AML-193 (cell line): ENCODE data around the gene PALMD.

Source experiments
- DNase-seq, 2 experiments: peaks; one replicate each; lab custom pipeline; 2025; lab: John Stamatoyannopoulos, UW

The PALMD gene, protein sequence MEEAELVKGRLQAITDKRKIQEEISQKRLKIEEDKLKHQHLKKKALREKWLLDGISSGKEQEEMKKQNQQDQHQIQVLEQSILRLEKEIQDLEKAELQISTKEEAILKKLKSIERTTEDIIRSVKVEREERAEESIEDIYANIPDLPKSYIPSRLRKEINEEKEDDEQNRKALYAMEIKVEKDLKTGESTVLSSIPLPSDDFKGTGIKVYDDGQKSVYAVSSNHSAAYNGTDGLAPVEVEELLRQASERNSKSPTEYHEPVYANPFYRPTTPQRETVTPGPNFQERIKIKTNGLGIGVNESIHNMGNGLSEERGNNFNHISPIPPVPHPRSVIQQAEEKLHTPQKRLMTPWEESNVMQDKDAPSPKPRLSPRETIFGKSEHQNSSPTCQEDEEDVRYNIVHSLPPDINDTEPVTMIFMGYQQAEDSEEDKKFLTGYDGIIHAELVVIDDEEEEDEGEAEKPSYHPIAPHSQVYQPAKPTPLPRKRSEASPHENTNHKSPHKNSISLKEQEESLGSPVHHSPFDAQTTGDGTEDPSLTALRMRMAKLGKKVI

DNA sequence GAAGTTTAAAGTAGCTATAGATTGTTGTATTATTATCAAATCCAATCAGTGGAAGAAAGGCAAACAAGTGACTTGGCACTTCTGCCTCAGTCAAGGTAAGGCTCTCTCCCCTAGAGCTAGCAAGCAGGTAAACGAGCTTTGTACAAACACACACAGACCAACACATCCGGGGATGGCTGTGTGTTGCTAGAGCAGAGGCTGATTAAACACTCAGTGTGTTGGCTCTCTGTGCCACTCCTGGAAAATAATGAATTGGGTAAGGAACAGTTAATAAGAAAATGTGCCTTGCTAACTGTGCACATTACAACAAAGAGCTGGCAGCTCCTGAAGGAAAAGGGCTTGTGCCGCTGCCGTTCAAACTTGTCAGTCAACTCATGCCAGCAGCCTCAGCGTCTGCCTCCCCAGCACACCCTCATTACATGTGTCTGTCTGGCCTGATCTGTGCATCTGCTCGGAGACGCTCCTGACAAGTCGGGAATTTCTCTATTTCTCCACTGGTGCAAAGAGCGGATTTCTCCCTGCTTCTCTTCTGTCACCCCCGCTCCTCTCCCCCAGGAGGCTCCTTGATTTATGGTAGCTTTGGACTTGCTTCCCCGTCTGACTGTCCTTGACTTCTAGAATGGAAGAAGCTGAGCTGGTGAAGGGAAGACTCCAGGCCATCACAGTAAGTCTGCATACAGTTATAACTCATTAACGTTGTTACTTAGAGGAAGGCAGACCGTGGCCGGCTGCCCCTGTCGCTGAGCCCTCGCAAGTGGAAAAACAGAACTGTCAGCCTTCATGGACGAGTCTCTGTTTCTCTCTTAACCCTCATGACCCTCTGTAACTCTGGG is at the start of gene PALMD:
PALMD (plus strand) TSS at position 415 of the 833 bp plus-strand sequence; CDS start at position 620, 205 bp downstream.
- no peak for DNase-seq

DNA sequence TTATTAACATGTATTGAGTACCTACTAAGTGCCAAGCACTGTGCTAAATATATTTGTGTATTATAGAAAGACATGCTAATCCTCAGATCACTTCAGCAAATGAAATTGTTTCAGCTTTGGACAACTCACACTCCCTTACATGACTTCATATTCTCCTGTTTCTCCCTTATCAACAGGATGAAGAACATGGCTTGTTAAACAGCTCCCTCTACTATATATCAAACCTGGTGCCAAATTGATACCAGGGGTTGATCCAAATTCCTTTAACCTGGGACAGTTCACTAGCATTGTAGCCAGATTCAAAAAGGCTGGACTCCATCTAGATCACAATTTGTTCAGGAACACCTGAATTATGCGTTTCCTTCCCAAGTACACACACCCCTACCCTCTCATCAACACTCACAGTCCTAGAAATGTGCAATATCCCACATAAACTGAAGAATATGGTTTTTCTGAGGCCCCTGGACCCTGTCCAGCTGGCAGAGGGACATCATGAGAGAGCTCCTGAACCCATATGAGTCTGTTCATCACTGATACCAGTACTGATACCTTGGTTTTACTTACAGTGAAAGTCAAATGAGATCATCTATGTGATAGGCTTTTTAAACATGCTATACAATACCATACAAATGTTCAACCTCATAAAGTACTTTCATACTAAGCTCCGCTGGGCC is 47.0 kb upstream of the PALMD start:
- DNase-seq = no peak

DNA sequence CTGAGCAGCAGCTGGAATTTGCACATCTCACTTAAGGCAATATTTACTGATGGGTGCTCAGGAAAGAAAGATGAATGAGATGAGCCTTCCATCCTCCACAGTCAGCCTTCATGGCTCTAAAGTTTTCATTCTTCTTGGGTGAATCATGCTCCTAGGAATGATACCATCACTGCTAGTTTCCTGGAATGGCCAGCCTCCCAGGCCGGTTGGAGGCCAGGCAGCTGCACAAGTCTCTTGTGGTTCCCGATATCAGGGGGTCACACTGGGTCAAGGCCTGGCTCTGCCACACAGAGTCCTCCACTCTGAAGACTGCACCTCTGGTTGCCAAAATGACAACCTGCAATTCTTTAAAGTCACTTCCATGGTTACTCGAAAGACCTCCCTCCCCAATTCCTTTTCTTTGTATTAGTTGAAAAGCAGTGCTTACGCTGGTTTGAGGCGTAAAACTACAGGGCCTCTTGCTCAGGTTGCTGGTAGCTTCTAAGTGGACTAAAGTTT is 46.2 kb upstream of the PALMD start:
- no peak for DNase-seq

DNA sequence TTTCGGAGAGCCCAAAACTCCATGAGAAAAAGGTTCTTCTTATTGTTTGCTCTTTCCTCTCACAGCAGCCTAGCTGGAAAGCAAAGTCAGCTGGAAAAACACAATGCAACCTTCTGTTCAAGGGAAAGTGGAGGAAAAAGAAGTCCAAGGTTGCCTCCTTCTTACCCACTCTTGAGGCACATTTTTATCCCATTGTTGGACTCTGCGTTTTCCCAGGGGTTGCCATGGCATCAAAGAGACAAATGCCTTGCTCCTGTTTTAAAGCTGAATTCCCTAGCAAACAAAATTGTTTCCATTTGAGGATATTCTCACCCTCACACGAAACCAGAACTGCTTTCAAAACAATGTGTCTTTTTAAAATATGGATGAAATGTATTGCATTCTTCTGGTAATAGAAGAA is 45.1 kb upstream of the PALMD start:
- DNase-seq = no peak

DNA sequence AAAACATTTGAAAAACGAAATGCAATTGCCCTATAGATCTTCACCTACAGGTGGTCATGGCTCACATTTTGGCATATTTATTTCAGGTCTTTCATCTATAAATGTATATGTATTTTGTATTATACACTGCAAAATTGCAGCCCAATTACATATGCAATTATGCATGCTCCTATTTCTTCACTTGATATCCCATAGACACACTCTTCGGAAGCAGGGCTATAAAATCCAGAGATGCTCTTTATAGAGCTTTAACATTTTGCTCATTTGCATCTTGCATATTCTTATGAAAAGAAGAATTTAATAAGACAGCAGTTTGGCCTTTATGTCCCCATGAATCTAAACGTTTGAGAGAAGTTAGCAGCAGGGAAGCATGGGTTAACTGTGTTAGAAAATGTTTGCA is 44.7 kb upstream of the PALMD start:
- no peak for DNase-seq

DNA sequence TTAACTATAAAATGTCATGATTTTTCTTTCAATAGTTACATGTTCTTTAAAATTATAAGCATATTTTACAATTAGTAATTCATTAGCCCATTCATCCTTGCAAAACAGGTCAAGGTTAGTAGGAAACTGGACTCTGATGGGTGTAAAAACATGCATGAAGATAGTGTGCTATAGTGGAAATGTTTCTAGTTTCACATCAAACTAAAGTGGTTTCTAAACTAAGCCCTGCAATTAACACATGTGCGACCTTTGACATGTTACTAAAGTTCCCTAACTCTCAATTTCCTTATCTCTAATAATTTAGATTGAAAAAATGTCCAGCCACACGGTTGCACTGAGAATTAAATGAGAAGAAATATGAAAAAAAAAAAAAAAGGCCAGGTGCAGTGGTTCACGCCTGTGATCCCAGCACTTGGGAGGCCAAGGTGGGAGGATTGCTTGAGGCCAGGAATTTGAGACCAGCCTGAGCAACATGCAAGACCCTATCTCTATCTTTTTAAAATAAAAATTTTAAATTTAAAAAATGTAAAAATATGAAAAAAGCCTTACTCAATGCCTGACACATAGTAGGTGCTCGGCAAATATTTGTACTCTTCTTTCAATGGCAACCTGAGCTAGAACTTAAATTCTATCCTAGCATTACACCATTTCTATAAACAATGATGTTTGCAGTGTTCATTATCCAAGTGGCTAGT is 44.1 kb upstream of the PALMD start:
- DNase-seq = no peak

DNA sequence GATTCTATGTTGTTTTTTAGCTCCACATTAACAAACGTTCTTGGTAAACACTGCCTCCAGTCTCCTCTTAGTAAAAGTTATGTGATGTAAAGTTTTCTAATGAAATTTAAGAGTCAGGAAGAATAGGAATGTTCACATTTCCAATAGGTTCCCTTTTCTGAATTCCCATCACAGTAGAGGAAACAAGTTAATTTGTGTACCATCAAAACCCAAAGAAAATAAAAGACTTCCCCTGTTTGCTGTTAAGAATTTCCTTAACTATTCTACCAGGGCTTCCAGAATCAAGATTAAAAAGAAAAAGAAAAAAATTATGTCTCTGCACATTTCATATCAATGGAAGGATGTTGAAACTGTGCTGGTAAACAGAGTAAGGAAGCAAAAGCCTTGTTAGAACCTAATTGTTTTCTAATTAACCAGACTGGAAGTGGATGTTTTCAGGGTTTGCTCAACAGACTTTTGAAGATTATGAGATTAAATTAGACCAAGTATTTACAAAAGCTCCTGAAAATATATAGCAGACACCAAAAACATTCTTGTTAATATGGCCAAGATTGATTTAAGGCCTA is 43.4 kb upstream of the PALMD start:
- DNase-seq = no peak

DNA sequence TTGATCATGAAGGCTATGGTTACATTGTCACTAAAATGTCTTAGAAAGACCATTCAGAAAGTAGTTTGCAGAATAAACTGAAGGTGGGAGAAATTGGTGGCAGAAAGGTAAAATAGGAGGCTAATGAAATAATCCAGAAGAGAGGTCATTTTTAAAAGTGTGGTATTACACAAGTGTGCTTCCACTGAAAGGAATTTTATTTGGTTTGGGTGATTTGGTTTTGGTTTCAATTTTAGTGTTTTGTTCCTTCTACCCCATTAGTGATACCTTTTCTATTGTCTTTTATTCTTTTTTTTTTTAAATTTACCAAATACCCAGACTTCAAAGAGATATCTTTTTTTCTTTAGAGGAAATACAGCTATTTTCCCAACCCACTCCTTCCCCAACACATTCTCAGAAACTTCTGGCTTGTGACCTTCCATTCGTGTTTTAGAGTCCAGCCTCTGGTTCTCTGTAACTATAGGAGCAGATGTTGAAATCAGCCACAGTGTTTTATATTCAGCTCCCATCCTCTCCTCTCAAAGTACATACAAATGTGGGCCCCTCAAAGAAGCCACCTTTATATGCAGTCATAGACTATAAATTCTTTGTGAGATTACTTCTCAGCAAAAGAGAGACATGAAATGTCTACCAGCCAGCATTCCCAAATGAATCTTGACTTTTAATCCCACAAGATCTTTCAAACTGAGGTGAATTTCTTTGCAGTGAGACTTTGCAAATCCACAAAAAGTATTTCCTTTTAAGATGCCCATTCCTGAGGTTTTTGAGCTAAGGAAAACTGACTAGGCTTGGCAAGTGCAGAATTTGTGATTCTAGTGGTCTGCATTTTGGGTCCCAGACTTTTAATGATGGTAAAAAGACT is 42.0 kb upstream of the PALMD start:
- no peak for DNase-seq

DNA sequence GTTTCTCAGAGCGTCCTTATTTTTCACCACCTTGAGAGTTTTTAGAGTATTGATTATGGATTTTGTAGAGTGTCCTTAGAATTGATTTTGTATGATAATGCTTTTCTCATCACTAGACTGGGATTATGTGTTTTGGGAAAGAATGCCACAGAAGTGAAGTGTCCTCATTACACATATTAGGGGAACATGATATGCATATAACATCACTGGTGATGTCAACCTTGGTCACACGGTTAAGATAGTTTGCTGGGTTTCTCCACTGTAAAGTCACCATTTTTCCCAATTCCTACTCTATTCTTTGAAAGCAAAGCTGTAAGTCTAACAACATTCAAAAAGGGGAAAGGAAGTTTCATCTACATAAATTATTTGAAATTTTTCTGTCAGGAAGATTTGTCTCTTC is 39.6 kb upstream of the PALMD start:
- no peak for DNase-seq

DNA sequence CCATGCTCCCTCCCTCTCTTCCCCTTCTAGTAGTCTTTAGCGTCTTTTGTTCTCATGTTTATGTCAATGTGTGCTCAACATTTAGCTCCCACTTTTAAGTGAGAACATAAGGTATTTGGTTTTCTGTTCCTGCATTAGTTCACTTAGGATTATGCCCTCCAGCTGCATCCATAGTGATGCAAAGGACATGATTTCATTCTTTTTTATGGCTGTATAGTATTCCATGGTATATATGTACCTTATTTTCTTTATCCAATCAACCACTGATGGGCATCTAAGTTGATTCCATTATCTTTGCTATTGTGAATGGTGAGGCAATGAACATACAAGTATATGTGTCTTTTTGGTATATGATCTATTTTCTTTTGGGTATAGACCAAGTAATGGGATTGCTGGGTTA is 38.3 kb upstream of the PALMD start:
- DNase-seq = no peak

DNA sequence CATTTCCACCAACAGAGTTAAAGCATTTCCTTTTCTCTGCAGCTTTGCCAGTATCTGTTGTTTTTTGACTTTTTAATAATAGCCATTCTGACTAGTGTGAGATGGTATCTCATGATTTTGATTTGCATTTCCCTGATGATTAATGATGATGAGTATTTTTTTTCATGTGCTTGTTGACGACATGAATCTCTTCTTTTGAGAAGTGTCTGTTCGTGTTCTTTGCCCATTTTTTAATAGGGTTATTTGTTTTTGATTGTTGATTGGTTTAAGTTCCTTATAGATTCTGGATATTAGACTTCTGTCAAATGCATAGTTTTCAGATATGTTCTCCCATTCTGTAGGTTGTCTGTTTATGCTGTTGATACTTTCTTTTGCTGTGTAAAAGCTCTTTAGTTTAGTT is 37.9 kb upstream of the PALMD start:
- no peak for DNase-seq

DNA sequence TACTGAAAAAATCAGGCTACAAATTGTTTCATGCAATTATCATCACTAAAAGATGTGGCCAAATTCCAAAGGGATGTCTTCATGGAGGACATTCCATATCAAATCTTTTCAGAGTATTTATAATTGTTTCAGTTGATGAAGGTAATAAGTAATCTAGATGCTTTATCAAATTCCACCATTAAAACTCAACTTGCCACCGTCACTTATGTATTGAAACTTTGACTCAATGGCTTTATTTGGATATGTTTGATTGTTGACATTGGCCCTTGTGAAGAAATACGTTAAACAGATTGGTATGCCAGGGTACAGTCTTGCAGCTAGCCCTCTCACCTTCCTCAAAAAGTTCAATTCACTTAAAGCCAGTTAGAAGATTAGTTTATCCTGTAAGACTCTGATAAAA is 32.2 kb upstream of the PALMD start:
- DNase-seq = no peak

DNA sequence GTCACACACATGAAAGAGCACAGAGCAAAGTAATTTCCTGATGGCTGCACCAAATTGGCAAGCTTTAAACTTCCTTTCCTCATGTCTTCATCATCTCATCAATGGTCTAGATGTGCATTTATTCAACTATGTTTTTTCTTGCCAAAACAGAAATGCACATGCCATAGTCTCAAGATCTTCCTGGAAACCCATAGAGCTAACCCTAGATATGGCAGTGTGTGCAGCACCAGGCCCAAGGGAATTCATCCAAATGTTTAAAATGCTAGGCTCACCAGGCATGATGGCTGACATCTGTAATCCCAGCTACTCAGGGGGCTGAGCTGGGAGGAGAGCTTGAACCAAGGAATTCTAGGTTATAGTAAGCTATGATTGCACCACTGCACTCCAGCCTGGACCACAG is 31.2 kb upstream of the PALMD start:
- DNase-seq = no peak

DNA sequence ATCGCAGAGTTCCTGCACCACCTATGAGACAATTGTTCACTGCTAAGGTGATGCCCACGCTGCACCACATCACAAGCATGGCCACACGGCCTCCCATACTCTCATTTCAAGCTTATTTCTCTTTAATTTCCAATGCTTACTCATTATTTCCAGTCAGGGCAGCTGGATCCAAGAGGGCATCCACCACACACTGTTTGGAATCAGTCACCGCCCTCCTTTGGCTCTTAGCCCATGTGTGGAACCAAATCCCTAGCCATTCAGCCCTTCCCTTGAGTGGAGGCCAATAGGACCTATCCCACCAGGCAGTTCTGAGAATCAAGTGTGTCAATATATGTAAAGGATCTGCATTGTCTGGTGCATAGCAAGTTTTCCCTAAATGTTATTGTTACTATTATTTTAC is 26.3 kb upstream of the PALMD start:
- DNase-seq = no peak

DNA sequence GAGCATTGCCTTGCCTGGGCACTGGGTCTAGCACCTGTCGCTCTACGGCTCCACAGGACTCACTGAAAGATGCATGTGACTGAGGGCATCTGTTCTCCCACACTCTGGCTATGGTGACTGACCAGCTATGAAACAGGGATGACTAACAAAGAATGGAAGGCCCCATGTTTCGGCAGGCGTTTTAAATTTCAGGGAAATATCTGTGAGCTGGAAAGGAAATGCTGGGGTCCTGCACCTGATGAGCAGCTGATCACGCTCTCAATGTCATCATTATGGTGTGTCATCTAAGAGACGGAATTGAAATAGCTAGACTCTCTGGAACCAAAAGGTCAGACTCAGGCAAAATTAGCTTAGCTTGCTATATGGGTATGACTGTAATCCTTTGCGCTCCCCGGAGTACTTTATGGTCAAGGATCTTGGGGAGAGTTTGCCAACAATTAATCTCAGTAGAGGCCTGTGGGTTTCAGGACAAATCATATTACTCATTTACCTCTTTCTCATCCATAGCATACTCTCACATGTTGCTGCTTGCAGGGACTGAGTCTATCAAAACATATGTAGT is 24.5 kb upstream of the PALMD start:
- no peak for DNase-seq

DNA sequence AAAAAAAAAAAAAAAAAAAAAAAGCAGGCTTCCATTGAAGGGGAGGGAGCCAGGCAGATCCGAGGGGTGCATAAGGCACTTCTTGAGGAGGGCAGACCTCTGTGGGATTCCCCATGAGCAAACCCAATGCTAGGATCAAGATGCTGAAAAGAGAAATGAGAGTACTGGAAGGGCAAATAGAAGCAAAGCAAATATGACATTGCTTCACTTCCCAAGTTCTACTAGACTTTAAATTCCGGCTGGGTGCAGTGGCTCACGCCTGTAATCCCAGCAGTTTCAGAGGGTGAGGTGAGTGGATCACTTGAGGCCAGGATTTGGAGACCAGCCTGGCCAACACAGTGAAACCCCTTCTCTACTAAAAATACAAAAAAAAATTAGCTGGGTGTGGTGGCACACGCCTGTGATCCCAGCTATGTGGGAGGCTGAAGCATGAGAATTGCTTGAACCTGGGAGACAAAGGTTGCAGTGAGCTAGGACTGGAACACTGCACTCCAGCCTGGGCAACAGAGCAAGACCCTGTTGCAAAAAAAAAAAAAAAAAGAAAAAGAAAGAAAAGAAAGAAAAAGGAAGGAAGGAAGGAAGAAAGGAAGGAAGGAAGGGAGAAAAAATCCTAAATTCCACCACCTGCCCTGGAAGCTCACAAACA is 23.1 kb upstream of the PALMD start:
- DNase-seq = no peak

DNA sequence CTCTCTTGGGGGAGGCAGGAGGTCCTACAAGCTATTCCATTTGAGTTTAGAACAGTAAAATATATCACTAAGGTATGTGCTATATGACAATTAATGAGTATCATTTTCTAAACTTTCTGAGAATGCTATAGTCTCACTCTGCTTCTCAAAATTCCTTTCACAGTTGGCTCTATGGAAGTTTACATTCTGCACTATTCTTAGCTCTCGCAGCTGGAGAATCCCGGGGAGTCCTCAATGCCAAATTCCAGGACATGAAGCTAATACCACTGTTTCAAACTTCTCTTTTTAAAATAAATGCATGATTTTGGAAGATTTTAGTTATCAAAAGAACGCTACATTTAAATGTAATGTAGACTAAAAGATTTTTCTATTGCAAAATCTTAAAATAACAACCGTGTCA is 22.4 kb upstream of the PALMD start:
- no peak for DNase-seq

DNA sequence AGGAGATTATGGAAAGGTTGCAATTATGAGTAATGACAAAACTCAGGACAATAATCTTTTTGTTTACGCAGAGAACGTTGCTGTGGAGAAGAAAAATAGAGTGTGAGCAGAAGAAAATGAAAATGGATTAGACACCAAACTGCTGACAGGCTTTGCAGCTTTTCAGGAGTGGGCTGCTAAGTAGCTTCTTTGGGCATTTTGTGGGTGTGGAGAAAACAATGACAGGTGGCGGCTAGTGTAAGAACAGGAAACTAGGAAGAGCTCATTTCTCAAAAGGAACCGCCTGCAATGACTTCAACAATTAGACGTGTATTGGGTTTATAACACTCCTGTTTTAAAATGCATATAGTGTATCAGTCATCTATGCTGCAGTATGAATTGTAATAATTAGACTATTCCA is 18.3 kb upstream of the PALMD start:
- no peak for DNase-seq

DNA sequence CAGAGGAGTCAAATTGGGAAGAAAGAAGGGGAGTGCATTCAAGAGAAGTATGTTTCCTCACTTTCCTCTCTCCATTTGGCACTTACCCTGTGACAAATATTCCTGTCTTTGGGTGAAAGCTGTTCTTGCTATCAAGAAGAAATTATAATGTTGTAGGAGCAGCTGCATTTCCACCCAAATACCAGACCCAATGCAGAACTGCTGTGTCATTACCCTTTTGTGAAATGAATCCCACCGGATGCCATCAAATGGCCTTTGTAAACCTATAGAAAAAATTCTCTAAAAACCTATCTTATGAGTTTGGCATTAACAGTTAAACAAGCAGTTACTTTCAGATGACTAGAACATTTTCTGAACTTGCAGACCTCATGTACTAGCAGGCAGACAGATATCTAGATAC is 16.7 kb upstream of the PALMD start:
- DNase-seq = no peak
